ENCODE measurements around the gene MIER3.

The MIER3 gene

GRCh38 chr5:56893251-56893951 lies 58.5 kb downstream of the MIER3 start:
- DNase-seq = no peak

- DNase-seq = no peak
These were observed 70.4 kb downstream of the MIER3 start for GRCh38 chr5:56881571-56881970.

DNA sequence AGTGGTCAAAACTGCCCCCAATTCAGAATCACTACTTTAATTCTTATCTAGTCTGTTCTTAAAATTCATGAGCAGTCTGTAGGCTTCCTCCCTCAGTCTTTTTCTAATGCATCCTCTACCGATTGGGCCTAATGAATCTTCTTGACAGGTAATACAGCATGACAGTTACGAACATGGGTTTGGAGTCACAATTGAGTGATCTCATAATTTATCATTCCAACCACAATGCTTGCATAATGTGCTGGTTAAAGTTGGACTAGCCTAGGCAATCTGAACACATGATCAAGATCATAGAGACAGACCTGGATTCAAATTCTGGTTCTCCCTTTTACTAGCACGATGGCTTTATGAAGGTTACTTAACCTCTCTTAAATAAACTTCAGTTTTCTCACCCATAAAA lies 75.6 kb downstream of the MIER3 start:
- DNase-seq = no peak

- DNase-seq = no peak
These were observed 78.9 kb downstream of the MIER3 start for GRCh38 chr5:56873056-56873455.

DNA sequence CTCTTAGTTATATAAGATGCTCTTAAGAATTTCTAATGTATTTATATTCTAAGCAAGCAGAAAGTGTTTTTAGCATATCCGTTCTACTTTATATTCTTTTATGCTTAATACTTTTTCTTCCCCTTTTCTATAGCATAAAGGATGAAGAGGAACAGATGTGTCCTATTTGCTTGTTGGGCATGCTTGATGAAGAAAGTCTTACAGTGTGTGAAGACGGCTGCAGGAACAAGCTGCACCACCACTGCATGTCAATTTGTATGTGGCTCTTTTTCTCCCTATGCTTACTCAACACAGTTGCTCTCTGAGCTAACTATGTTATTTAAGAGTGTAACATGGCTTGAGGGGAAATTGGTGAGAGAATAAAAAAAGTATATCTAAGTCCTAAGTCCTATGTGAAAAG lies 80.1 kb downstream of the MIER3 start:
- no peak for DNase-seq
